ENCODE results near the gene SDHAF2. TPM values are rescaled to one million over a fixed set of nuclear protein-coding genes. Genes with fewer than 3 reads are reported as not detected.
"Not testable (repeated sequence)": the region's sequence is repeated elsewhere in the genome, so short reads cannot be mapped to it uniquely, and the experiment has no call there.

SDHAF2 gene
- total RNA-seq, 1 experiment from 2014 or later, result 43.2 TPM

- ATAC-seq, result peak; percentile 80
- Histone ChIP-seq H3K4me3 (ENCODE audit: low read depth in 2 of 2, low read length in 2 of 2) (peak overlapping the region; percentile 98 to 100), H3K27ac (ENCODE audit: low read length) (peak overlapping the region; percentile 86), H3K27me3 (ENCODE audit: control insufficient read depth, insufficient read depth, low read length) (no peaks in the 10 kb centered on the region), H3K36me3 (ENCODE audit: control insufficient read depth, insufficient read depth, low read length) (peaks cover 38% of the 10 kb centered on the region), H3K9me3 (ENCODE audit: control insufficient read depth, insufficient read depth, low read depth, low read length) (no peaks in the 10 kb centered on the region), H3K4me1 (ENCODE audit: control insufficient read depth, insufficient read depth, low read length) (peaks cover 8% of the 10 kb centered on the region)
- no TSS peak for BruUV-seq (replicated peaks)
- intact Hi-C loops (cut with micrococcal nuclease; ENCODE audit: unreplicated experiment) (no loop called here), in situ Hi-C loops (cut with HindIII; ENCODE audit: low pct_unique_long_range_greater_than_20kb, low sequenced_read_pairs) (no loop called here)
- DNase-seq (ENCODE audit: low read depth, low spot score), result no peak
- ChIA-PET POLR2A (interaction anchor here (1.0 kb wide), 1 partner anchor 67 kb away, joined by 3 read pairs; no protein-coding TSS in a partner anchor), CTCF (no interaction called here)
- TF ChIP-seq POLR2AphosphoS5 (IDR thresholded peaks at IDR 0.05; ENCODE audit: low read depth, low read length) (no peak), REST (IDR thresholded peaks at IDR 0.05; ENCODE audit: insufficient read depth in 1 of 2, low read depth in 2 of 2, low read length in 1 of 2) (no peak), TCF7L2 (IDR thresholded peaks at IDR 0.05; ENCODE audit: low read depth, low read length) (no peak), SIN3A (IDR thresholded peaks at IDR 0.05; ENCODE audit: borderline replicate concordance, insufficient read depth, low read depth, low read length) (no peak)
- TF ChIP-seq, protein P1, sequence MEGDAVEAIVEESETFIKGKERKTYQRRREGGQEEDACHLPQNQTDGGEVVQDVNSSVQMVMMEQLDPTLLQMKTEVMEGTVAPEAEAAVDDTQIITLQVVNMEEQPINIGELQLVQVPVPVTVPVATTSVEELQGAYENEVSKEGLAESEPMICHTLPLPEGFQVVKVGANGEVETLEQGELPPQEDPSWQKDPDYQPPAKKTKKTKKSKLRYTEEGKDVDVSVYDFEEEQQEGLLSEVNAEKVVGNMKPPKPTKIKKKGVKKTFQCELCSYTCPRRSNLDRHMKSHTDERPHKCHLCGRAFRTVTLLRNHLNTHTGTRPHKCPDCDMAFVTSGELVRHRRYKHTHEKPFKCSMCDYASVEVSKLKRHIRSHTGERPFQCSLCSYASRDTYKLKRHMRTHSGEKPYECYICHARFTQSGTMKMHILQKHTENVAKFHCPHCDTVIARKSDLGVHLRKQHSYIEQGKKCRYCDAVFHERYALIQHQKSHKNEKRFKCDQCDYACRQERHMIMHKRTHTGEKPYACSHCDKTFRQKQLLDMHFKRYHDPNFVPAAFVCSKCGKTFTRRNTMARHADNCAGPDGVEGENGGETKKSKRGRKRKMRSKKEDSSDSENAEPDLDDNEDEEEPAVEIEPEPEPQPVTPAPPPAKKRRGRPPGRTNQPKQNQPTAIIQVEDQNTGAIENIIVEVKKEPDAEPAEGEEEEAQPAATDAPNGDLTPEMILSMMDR (IDR thresholded peaks at IDR 0.05), result peak; percentile 63
Observed at GRCh38 chr11:61429346-61429690, 606 bp upstream of the SDHAF2 start.

DNA sequence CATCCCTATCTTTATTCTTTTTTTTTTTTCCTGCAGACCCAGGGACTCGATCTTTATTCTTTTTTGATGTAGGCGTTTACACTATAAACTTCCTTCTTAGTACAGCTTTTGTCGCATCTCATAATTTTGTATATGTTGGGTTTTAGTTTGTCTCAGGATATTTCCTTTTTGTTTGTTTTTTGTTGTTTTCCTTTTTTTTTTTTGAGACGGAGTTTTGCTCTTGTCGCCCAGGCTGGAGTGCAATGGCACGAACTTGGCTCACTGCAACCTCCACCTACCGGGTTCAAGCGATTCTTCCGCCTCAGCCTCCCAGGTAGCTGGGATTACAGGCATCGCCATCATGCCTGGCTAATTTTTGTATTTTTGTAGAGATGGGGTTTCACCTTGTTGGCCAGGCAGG lies 915 bp downstream of the SDHAF2 start:
- POLR2A ChIA-PET, result interaction anchor here (0.7 to 1.0 kb wide), 2 partner anchors 44 to 208 kb away, joined by 6 to 7 read pairs; no protein-coding TSS in a partner anchor
- ATAC-seq; H3K27me3 ChIP-seq (ENCODE audit: control insufficient read depth, insufficient read depth, low read length); in situ Hi-C loops (cut with HindIII; ENCODE audit: low pct_unique_long_range_greater_than_20kb, low sequenced_read_pairs); intact Hi-C loops (cut with micrococcal nuclease; ENCODE audit: unreplicated experiment); H3K9me3 ChIP-seq (ENCODE audit: control insufficient read depth, insufficient read depth, low read depth, low read length); CTCF ChIA-PET; BruUV-seq (replicated peaks); DNase-seq (ENCODE audit: low read depth, low spot score): not testable (repeated sequence)
- Histone ChIP-seq H3K27ac (ENCODE audit: low read length) (peak overlapping the region; percentile 99), H3K4me3 (ENCODE audit: low read depth in 2 of 2, low read length in 2 of 2) (peak overlapping the region; percentile 98 to 100), H3K36me3 (ENCODE audit: control insufficient read depth, insufficient read depth, low read length) (peaks cover 24% of the 10 kb centered on the region), H3K4me1 (ENCODE audit: control insufficient read depth, insufficient read depth, low read length) (peaks cover 12% of the 10 kb centered on the region)

DNA sequence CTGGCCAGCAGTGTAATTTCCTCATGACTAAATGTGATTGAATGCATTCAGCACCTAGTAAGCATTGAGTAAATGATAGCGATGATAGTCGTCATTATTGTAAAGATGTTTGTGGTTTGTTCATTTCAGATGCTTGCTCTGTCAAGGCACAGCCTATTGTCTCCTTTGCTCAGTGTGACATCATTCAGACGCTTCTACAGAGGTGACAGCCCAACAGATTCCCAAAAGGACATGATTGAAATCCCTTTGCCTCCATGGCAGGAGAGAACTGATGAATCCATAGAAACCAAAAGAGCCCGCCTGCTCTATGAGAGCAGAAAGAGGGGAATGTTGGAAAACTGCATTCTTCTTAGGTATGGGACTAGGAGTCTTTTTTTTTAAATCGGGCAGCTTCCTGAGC lies 7.6 kb downstream of the SDHAF2 start:
- in situ Hi-C loops (cut with HindIII; ENCODE audit: low pct_unique_long_range_greater_than_20kb, low sequenced_read_pairs), result no loop called here
- no peak for ATAC-seq

More for the DNA sequence above, 7.6 kb downstream of the SDHAF2 start:
- no peak for DNase-seq (ENCODE audit: low read depth, low spot score)
- ChIA-PET POLR2A (no interaction called here), CTCF (no interaction called here)
- Histone ChIP-seq H3K36me3 (ENCODE audit: control insufficient read depth, insufficient read depth, low read length) (peaks cover 9% of the 10 kb centered on the region), H3K4me3 (ENCODE audit: low read depth in 2 of 2, low read length in 2 of 2) (no peak overlapping the region), H3K4me1 (ENCODE audit: control insufficient read depth, insufficient read depth, low read length) (peaks cover 4% of the 10 kb centered on the region; the same call in 1 of the 2 replicates), H3K9me3 (ENCODE audit: control insufficient read depth, insufficient read depth, low read depth, low read length) (no peaks in the 10 kb centered on the region), H3K27me3 (ENCODE audit: control insufficient read depth, insufficient read depth, low read length) (no peaks in the 10 kb centered on the region), H3K27ac (ENCODE audit: low read length) (no peak overlapping the region)
- intact Hi-C loops (cut with micrococcal nuclease; ENCODE audit: unreplicated experiment), result no loop called here
- no TSS peak for BruUV-seq (replicated peaks)
- TF ChIP-seq POLR2AphosphoS5 (IDR thresholded peaks at IDR 0.05; ENCODE audit: low read depth, low read length), result no peak
- TF ChIP-seq TCF7L2 (IDR thresholded peaks at IDR 0.05; ENCODE audit: low read depth, low read length), result no peak
- no peak for TF ChIP-seq SIN3A (IDR thresholded peaks at IDR 0.05; ENCODE audit: borderline replicate concordance, insufficient read depth, low read depth, low read length)
- TF ChIP-seq, protein P1 (IDR thresholded peaks at IDR 0.05), result no peak
- no peak for TF ChIP-seq REST (IDR thresholded peaks at IDR 0.05; ENCODE audit: insufficient read depth in 1 of 2, low read depth in 2 of 2, low read length in 1 of 2)

Measured in Panc1 (cell line).